PC-9 (cell line): ENCODE results near the gene ACSL3.
"Not testable (repeated sequence)": the region's sequence is repeated elsewhere in the genome, so short reads cannot be mapped to it uniquely, and the experiment has no call there.

ENCODE experiments used
- CTCF ChIP-seq: fragments of 200-600 bp; sonication (generic); conservative IDR thresholded peaks from 2 replicates; pipeline ENCODE4 v1.6.1; 2017; ENCODE audit warnings: mixed run types, antibody characterized with exemption, mild to moderate bottlenecking, moderate library complexity
- EZH2 ChIP-seq: fragments of 200-600 bp; sonication (generic); IDR thresholded peaks from 2 replicates; pipeline ENCODE4 v1.8.0; 2017; ENCODE audit warnings: antibody characterized with exemption, low read depth

- not testable (repeated sequence) for TF ChIP-seq CTCF, EZH2
Measured at GRCh38 chr2:222917212-222917611, 56.4 kb downstream of the ACSL3 start.
